ENCODE measurements around the gene MYO1C.

MYO1C gene

GRCh38 chr17:1516388-1517161, 24.1 kb upstream of the MYO1C start, which contains the start of gene INPP5K:
Gene INPP5K, minus strand, starts transcription at chr17:1516612. Its CDS starts 113 bp downstream, at chr17:1516499.
- H3K79me2 ChIP-seq (ENCODE audit: low read length): peaks cover 14% of the 10 kb centered on the region; the same call in 1 of the 2 replicates
- H3K9ac ChIP-seq (ENCODE audit: low read length): peak within 1 kb of the TSS; percentile 86
- H3K27ac ChIP-seq (ENCODE audit: low read length): peak within 1 kb of the TSS; percentile 29; the same call in 1 of the 2 replicates
- TF ChIP-seq, protein P1, sequence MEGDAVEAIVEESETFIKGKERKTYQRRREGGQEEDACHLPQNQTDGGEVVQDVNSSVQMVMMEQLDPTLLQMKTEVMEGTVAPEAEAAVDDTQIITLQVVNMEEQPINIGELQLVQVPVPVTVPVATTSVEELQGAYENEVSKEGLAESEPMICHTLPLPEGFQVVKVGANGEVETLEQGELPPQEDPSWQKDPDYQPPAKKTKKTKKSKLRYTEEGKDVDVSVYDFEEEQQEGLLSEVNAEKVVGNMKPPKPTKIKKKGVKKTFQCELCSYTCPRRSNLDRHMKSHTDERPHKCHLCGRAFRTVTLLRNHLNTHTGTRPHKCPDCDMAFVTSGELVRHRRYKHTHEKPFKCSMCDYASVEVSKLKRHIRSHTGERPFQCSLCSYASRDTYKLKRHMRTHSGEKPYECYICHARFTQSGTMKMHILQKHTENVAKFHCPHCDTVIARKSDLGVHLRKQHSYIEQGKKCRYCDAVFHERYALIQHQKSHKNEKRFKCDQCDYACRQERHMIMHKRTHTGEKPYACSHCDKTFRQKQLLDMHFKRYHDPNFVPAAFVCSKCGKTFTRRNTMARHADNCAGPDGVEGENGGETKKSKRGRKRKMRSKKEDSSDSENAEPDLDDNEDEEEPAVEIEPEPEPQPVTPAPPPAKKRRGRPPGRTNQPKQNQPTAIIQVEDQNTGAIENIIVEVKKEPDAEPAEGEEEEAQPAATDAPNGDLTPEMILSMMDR (IDR thresholded peaks at IDR 0.05; ENCODE audit: low read depth, low read length): no peak
- no peak for TF ChIP-seq EZH2phosphoT487 (IDR thresholded peaks at IDR 0.05; ENCODE audit: low read depth)
- H3K4me1 ChIP-seq (ENCODE audit: low read length): peaks cover 11% of the 10 kb centered on the region
- H3K36me3 ChIP-seq (replicated peaks; ENCODE audit: low read depth, low read length): no peaks in the 10 kb centered on the region
- H3K9me3 ChIP-seq (ENCODE audit: insufficient read depth, low read length): no peaks in the 10 kb centered on the region
- H3K4me3 ChIP-seq (ENCODE audit: low read length): peak within 1 kb of the TSS; percentile 98
- H4K20me1 ChIP-seq (ENCODE audit: insufficient read depth, low read length): no peaks in the 10 kb centered on the region
- no peaks in the 10 kb centered on the region for H3K27me3 ChIP-seq (ENCODE audit: low read depth, low read length)
- peak within 1 kb of the TSS; percentile 96 for H3K4me2 ChIP-seq (ENCODE audit: low read length)
- no peak within 1 kb of the TSS; the same call in 1 of the 2 replicates for H2AFZ ChIP-seq (ENCODE audit: low read depth, low read length)

DNA sequence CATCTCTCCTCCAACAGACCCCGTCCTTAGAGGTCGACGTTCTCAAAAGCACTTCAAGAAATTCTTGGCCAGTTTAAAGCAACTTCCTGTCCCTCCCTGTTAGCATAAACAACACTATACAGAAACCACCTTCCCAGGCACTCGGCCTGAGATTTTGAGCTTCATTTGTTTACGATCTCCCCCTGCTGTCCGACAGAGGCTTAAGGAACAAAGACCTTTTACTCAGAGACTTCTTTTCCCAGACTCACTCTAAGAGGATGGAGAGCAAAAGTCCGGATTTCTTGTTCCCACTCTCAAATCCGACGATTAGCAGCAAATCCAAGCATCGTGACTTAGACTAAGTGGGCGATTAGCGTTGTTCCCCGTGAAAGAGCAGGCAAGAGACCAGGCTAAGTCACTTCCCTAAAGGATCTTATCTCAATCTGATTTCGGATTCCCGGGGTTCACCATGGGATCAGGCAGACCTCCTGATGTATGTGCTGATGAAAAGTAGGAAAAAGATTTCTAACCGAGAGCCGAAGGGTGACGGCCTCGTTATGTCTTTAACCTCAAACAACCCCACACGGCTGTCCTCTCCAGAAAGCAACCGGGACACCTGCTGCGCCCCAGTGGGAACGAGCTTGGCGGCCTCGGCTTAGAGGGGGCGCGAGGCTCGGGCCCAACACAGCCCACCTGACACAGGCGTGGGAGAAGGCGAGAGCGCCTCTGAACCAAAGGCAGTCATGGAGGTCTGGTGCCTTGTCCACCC, 23.3 kb upstream of the MYO1C start:
- H3K36me3 ChIP-seq (replicated peaks; ENCODE audit: low read depth, low read length): no peaks in the 10 kb centered on the region

DNA sequence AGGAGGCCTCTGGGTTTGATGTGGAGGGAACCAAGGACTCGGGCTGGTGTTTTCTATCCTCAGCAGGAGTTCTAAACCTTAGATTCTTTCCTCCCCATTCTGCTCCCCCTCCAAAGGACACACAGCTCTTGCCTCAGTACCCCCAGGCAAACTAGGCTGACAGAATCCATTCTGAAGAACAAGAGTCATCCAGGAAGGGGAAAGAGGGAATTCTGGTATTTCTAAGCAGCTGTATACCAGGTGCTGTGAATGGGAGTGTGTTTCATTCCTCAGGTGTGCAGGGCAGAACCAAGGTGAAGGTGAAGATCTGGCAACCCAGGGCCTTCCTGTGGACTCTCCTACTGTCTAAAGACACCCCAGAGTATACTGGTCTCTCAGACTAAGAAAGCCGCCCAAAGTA, 19.9 kb upstream of the MYO1C start:
- Histone ChIP-seq H3K4me3 (ENCODE audit: low read length) (no peak overlapping the region), H3K4me1 (ENCODE audit: low read length) (peaks cover 5% of the 10 kb centered on the region), H3K27me3 (ENCODE audit: low read depth, low read length) (no peaks in the 10 kb centered on the region), H3K27ac (ENCODE audit: low read length) (no peak overlapping the region), H4K20me1 (ENCODE audit: insufficient read depth, low read length) (no peaks in the 10 kb centered on the region), H3K9ac (ENCODE audit: low read length) (no peak overlapping the region), H2AFZ (ENCODE audit: low read depth, low read length) (no peak overlapping the region), H3K36me3 (replicated peaks; ENCODE audit: low read depth, low read length) (no peaks in the 10 kb centered on the region), H3K4me2 (ENCODE audit: low read length) (no peak overlapping the region), H3K79me2 (ENCODE audit: low read length) (peaks cover 10% of the 10 kb centered on the region; the same call in 1 of the 2 replicates), H3K9me3 (ENCODE audit: insufficient read depth, low read length) (no peaks in the 10 kb centered on the region)
- TF ChIP-seq EZH2phosphoT487 (IDR thresholded peaks at IDR 0.05; ENCODE audit: low read depth): no peak
- TF ChIP-seq, protein P1 (IDR thresholded peaks at IDR 0.05; ENCODE audit: low read depth, low read length): no peak

More for the DNA sequence above, 23.3 kb upstream of the MYO1C start:
- Histone ChIP-seq H3K9me3 (ENCODE audit: insufficient read depth, low read length) (no peaks in the 10 kb centered on the region), H3K27ac (ENCODE audit: low read length) (no peak overlapping the region), H3K79me2 (ENCODE audit: low read length) (peaks cover 14% of the 10 kb centered on the region; the same call in 1 of the 2 replicates), H3K4me1 (ENCODE audit: low read length) (peaks cover 11% of the 10 kb centered on the region), H2AFZ (ENCODE audit: low read depth, low read length) (no peak overlapping the region), H3K9ac (ENCODE audit: low read length) (peak overlapping the region; percentile 55), H3K4me3 (ENCODE audit: low read length) (peak overlapping the region; percentile 98), H3K27me3 (ENCODE audit: low read depth, low read length) (no peaks in the 10 kb centered on the region), H3K4me2 (ENCODE audit: low read length) (peak overlapping the region; percentile 96), H4K20me1 (ENCODE audit: insufficient read depth, low read length) (no peaks in the 10 kb centered on the region)
- TF ChIP-seq, protein P1 (IDR thresholded peaks at IDR 0.05; ENCODE audit: low read depth, low read length): peak; percentile 50
- no peak for TF ChIP-seq EZH2phosphoT487 (IDR thresholded peaks at IDR 0.05; ENCODE audit: low read depth)
